HCT116 (cell line): ENCODE measurements around the gene LAYN.

ENCODE experiments used
- CEBPB ChIP-seq: IDR thresholded peaks from 2 replicates; pipeline ENCODE4 v1.6.1; 2012; ENCODE audit warnings: low read depth
- EZH2 ChIP-seq: fragments of 200-600 bp; sonication (generic); IDR thresholded peaks from 2 replicates; pipeline ENCODE4 v1.6.1; 2017; ENCODE audit warnings: antibody characterized with exemption, mixed run types
- RAD21 ChIP-seq: IDR thresholded peaks from 2 replicates; pipeline ENCODE4 v1.6.1; 2012; ENCODE audit warnings: low read depth, mild to moderate bottlenecking
- TF ChIP-seq, protein P1 (sequence below): IDR thresholded peaks from 2 replicates; pipeline ENCODE4 v1.6.1; 2012
- TF ChIP-seq, protein P2 (sequence below), 3 experiments: fragments of 200-600 bp in 1 of 3; sonication (generic) in 1 of 3; IDR thresholded peaks in 2 of 3; conservative IDR thresholded peaks in 1 of 3; 2 replicates each; pipeline ENCODE4 v1.5.1; 2012 to 2017; ENCODE audit warnings: low read depth in 2 of 3, low read length in 2 of 3, antibody characterized with exemption in 1 of 3, borderline replicate concordance in 1 of 3, control low read depth in 1 of 3, mild to moderate bottlenecking in 1 of 3, mixed read lengths in 1 of 3, mixed run types in 1 of 3, moderate library complexity in 1 of 3; ENCODE audit not compliant: insufficient read depth in 1 of 3

- TF ChIP-seq, protein P1, sequence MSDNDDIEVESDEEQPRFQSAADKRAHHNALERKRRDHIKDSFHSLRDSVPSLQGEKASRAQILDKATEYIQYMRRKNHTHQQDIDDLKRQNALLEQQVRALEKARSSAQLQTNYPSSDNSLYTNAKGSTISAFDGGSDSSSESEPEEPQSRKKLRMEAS = no peak
- TF ChIP-seq, protein P2, sequence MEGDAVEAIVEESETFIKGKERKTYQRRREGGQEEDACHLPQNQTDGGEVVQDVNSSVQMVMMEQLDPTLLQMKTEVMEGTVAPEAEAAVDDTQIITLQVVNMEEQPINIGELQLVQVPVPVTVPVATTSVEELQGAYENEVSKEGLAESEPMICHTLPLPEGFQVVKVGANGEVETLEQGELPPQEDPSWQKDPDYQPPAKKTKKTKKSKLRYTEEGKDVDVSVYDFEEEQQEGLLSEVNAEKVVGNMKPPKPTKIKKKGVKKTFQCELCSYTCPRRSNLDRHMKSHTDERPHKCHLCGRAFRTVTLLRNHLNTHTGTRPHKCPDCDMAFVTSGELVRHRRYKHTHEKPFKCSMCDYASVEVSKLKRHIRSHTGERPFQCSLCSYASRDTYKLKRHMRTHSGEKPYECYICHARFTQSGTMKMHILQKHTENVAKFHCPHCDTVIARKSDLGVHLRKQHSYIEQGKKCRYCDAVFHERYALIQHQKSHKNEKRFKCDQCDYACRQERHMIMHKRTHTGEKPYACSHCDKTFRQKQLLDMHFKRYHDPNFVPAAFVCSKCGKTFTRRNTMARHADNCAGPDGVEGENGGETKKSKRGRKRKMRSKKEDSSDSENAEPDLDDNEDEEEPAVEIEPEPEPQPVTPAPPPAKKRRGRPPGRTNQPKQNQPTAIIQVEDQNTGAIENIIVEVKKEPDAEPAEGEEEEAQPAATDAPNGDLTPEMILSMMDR (IDR thresholded peaks at IDR 0.05 in 2 of 3, conservative IDR thresholded peaks at IDR 0.05 in 1 of 3; ENCODE audit: borderline replicate concordance in 1 of 3, insufficient read depth in 1 of 3, low read depth in 2 of 3, low read length in 2 of 3) = no peak
- TF ChIP-seq CEBPB (no peak), EZH2 (no peak), RAD21 (no peak)
Observed at GRCh38 chr11:111550258-111550657, 9.7 kb downstream of the LAYN start.
